HG03159 (cell line): ENCODE data around the gene UBL3.

Experiments used
- ATAC-seq: cut with Tn5 transposase; IDR thresholded peaks from one replicate; pipeline ENCODE4 v1.9.1; 2021; ENCODE audit warnings: mild to moderate bottlenecking, moderate library complexity; ENCODE audit not compliant: unreplicated experiment

Gene UBL3

GRCh38 chr13:29850213-29850898 lies at the start of gene UBL3:
UBL3 (minus strand) TSS chr13:29850617; CDS start chr13:29849538, 1,079 bp downstream.
- ATAC-seq, result peak; percentile 90

GRCh38 chr13:29897102-29897501 lies 46.7 kb upstream of the UBL3 start:
- ATAC-seq, result no peak

- no peak for ATAC-seq
These were observed 43.0 kb upstream of the UBL3 start for GRCh38 chr13:29893438-29893837.

GRCh38 chr13:29892151-29892550 lies 41.7 kb upstream of the UBL3 start:
- no peak for ATAC-seq

- ATAC-seq, result no peak
These were observed 38.7 kb upstream of the UBL3 start for GRCh38 chr13:29889111-29889510.

- ATAC-seq, result no peak
These were observed 37.9 kb upstream of the UBL3 start for GRCh38 chr13:29888306-29888705.

GRCh38 chr13:29887686-29888085 lies 37.3 kb upstream of the UBL3 start:
- no peak for ATAC-seq

GRCh38 chr13:29887030-29887557 lies 36.7 kb upstream of the UBL3 start:
- no peak for ATAC-seq

- no peak for ATAC-seq
These were observed 36.0 kb upstream of the UBL3 start for GRCh38 chr13:29886446-29886845.

GRCh38 chr13:29885989-29886388 lies 35.6 kb upstream of the UBL3 start:
- ATAC-seq, result no peak

GRCh38 chr13:29884671-29885430 lies 34.4 kb upstream of the UBL3 start:
- no peak for ATAC-seq

GRCh38 chr13:29883941-29884518 lies 33.6 kb upstream of the UBL3 start:
- ATAC-seq, result no peak

GRCh38 chr13:29882076-29882475 lies 31.7 kb upstream of the UBL3 start:
- ATAC-seq, result no peak

GRCh38 chr13:29878101-29878500 lies 27.7 kb upstream of the UBL3 start:
- ATAC-seq, result no peak

- ATAC-seq, result no peak
These were observed 27.1 kb upstream of the UBL3 start for GRCh38 chr13:29877456-29878078.

GRCh38 chr13:29875646-29876045 lies 25.2 kb upstream of the UBL3 start:
- no peak for ATAC-seq

- no peak for ATAC-seq
These were observed 18.2 kb upstream of the UBL3 start for GRCh38 chr13:29868581-29868980.

- ATAC-seq, result no peak
These were observed 15.5 kb upstream of the UBL3 start for GRCh38 chr13:29865934-29866333.

- ATAC-seq, result no peak
These were observed 11.3 kb upstream of the UBL3 start for GRCh38 chr13:29861694-29862110.

- ATAC-seq, result no peak
These were observed 9.6 kb upstream of the UBL3 start for GRCh38 chr13:29859971-29860370.

GRCh38 chr13:29858667-29859066 lies 8.2 kb upstream of the UBL3 start:
- no peak for ATAC-seq
